ENCODE measurements around the gene SLC12A1. TPM values are rescaled to one million over a fixed set of nuclear protein-coding genes. Genes with fewer than 3 reads are reported as not detected.

SLC12A1 gene
- total RNA-seq, 6 experiments from 2014 or later: 1.2 to 2.1 TPM; not detected in 4

DNA sequence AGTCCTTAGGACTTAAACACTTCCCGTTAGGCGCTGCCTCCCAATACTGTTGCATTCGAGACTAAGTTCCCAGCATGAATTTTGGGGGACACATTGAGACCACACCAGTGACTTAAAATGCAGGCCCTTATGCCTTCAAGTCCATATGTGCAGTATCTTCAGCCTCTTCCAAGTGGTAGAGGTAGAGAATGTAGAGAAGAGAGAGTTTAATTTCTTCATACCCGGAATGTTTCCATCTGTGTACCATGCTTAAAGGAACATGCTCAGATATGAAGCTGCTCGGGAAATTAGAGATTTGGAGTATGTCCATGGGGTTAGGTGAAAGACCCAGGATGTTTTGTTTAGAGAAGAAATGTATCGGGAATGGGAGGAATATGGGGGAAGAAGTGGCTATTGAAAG lies 137.8 kb downstream of the SLC12A1 start:
- Histone ChIP-seq H3K9me3 (no peaks in the 10 kb centered on the region), H3K27ac (no peak overlapping the region), H3K4me1 (no peaks in the 10 kb centered on the region), H3K27me3 (no peaks in the 10 kb centered on the region), H3K36me3 (peaks cover 0 to 20% (median 3%) of the 10 kb centered on the region in 4 donors), H3K4me3 (no peak overlapping the region)
- ATAC-seq (no peak), DNase-seq (no peak)
- intact Hi-C loops (cut with DNase I): no loop called here
- WGBS (ENCODE audit: insufficient coverage, low coverage, low lambda C conversion rate, missing lambda C conversion rate): 94% methylated on average over 4 of the region's 6 CpGs
- TF ChIP-seq CTCF (IDR thresholded peaks at IDR 0.05) (no peak), POLR2A (IDR thresholded peaks at IDR 0.05) (no peak)

DNA sequence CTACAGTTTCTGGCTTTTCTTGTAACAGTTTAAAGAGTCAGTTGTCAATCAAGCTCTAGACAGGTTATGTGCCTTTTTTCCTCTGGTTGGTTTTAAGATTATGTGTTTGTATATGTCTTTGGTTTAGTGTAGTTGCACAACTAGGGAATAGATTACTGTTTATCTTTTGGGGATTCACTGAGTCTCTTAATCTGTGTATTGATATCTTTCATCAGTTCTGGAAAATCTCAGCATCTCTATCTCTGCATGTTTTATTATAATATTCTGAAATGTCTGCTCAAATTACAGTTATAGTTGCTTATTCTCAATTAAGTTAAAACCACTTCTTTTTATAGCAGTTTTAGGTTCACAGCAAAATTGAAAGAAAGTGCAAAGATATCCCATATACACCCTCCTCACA lies 139.4 kb downstream of the SLC12A1 start:
- Histone ChIP-seq H3K27me3 (no peaks in the 10 kb centered on the region), H3K27ac (no peak overlapping the region), H3K4me3 (no peak overlapping the region), H3K36me3 (peaks cover 0 to 20% (median 3%) of the 10 kb centered on the region in 4 donors), H3K4me1 (no peaks in the 10 kb centered on the region), H3K9me3 (no peaks in the 10 kb centered on the region)
- intact Hi-C loops (cut with DNase I): no loop called here
- TF ChIP-seq CTCF (IDR thresholded peaks at IDR 0.05) (no peak), POLR2A (IDR thresholded peaks at IDR 0.05) (no peak)
- DNase-seq (no peak), ATAC-seq (no peak)

DNA sequence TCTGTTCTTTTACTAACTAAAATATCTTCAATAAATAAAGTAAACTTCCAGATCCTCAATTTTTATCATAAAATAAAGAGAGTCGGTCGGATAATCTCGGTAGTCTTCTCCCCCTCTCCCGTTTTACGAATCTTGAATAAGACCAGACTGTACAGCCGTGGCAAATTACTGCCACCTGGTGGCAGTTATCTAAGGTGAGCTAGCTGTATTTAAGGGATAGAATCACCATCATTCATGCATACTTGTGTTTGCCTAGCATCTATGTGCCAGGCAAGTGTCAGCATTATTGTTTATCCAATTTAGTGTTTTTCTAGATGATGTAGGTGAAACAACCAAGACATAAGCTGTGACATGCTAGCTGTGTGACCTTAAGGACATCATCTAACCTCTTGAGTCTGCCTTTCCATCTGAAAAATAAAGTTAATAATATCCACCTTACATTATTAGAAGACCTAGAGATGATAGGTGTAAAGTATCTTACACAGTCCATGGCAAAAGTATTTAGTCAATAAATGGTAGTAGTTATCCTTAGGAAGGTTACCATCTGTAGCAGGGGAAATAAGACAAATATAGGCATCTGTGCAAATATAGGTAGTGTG lies 146.5 kb downstream of the SLC12A1 start:
- H3K27ac ChIP-seq: no peak overlapping the region
- 1% methylated on average over 6 of the region's 6 CpGs for WGBS (ENCODE audit: insufficient coverage, low coverage, low lambda C conversion rate, missing lambda C conversion rate)
- peak; percentile 70 to 85 (median 82) for TF ChIP-seq CTCF (IDR thresholded peaks at IDR 0.05)
- TF ChIP-seq POLR2A (IDR thresholded peaks at IDR 0.05): no peak
- peak; percentile 88 to 91 (median 88) for ATAC-seq
- no peaks in the 10 kb centered on the region for H3K36me3 ChIP-seq
- DNase-seq: peak in 2 of 3 donors; percentile 29 to 54
- H3K9me3 ChIP-seq: no peaks in the 10 kb centered on the region
- peaks cover 0 to 3% (median 1%) of the 10 kb centered on the region in 4 donors for H3K4me1 ChIP-seq
- intact Hi-C loops (cut with DNase I): no loop called here
- H3K4me3 ChIP-seq: no peak overlapping the region
- H3K27me3 ChIP-seq: no peaks in the 10 kb centered on the region

Small RNA genes lying within 50 kb of the gene (small RNA-seq; reads per million reads assigned to genes)
- gene RF00019: 0 reads per million in 2 experiments

Other genes starting within 250 kb of the SLC12A1 start
- gene SLC24A5, start 85.3 kb upstream of the SLC12A1 start, total RNA-seq: not detected
- gene MYEF2, start 28.0 kb upstream of the SLC12A1 start, total RNA-seq: under 1 TPM; 0.07 to 0.35 (median 0.31) TPM
- gene CTXN2, start 14.6 kb upstream of the SLC12A1 start, total RNA-seq: not detected
- gene DUT, start 125.1 kb downstream of the SLC12A1 start, total RNA-seq: 10 to 100 TPM; 20.6 to 39.6 (median 34.2) TPM

All from right lobe of liver (tissue), 6 donors.